ENCODE measurements around the gene LHX6. TPM values are rescaled to one million over a fixed set of nuclear protein-coding genes. Genes with fewer than 3 reads are reported as not detected.
A peak's percentile ranks its signal among the peaks of the same experiment; 100 is the strongest.

LHX6 gene
- total and polyA plus RNA-seq, 9 of the 15 experiments (the other 6 are each of a cell fraction or from before 2014, with no cell fraction given), result 2.8 to 16.3 (median 7.9) TPM

DNA sequence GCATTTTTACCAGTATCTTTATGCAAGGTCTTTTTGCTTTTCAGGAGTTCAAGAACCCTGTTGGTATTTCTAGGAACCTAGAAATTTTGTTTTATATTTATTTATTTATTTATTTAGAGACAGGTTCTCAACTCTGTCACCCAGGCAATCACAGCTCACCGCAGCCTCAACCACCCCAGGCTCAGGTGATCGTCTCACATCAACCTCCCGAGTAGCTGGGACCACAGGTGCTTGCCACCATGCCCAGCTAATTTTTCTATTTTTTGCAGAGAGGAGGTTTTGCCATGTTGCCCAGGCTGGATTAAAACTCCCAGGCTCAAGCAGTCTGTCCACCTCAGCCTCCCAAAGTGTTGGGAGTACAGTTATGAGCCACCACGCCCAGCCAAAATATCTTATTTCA lies 32.9 kb downstream of the LHX6 start:
- no TSS peak for BruUV-seq (replicated peaks)
- FAIRE-seq (no peak), ATAC-seq (no peak), DNase-seq (ENCODE audit: extremely low read depth in 1 of 4, low spot score in 3 of 4) (no peak)
- Histone ChIP-seq H3K27ac (ENCODE audit: extremely low read depth, low read depth, low read length) (no peak overlapping the region), H3K4me3 (no peak overlapping the region), H3K4me2 (ENCODE audit: insufficient read depth, low read length) (no peak overlapping the region), H3K9me3 (replicated peaks; ENCODE audit: control insufficient read depth, insufficient read depth, low read depth, low read length) (no peaks in the 10 kb centered on the region), H2AFZ (ENCODE audit: low read depth, low read length) (no peak overlapping the region), H3K36me3 (ENCODE audit: control insufficient read depth, insufficient read depth, low read length) (no peaks in the 10 kb centered on the region; the same call in 2 of the 3 replicates), H3K79me2 (ENCODE audit: control insufficient read depth, insufficient read depth, low read length) (no peaks in the 10 kb centered on the region), H3K27me3 (ENCODE audit: control insufficient read depth in 2 of 2, insufficient read depth in 2 of 2, low read length in 2 of 2) (no peaks in the 10 kb centered on the region), H3K9me1 (ENCODE audit: control insufficient read depth, insufficient read depth, low read length) (peaks cover 2% of the 10 kb centered on the region), H4K20me1 (replicated peaks; ENCODE audit: control insufficient read depth, insufficient read depth, low read length) (no peaks in the 10 kb centered on the region), H3K9ac (ENCODE audit: insufficient read depth in 1 of 2, low read depth in 2 of 2, low read length in 2 of 2) (no peak overlapping the region), H3K4me1 (replicated peaks in 1 of 2; ENCODE audit: control insufficient read depth in 2 of 2, insufficient read depth in 2 of 2, low read length in 2 of 2) (peaks cover 0 to 3% of the 10 kb centered on the region in 2 experiments; a peak in 2 of 5 replicates)
- ChIA-PET POLR2A (interaction anchor here (0.6 to 1.1 kb wide), 2 partner anchors 157 to 198 kb away, joined by 3 read pairs; no protein-coding TSS in a partner anchor), CTCF (ENCODE audit: low intra/inter-chr PET ratio) (no interaction called here)
- in situ Hi-C loops (cut with MboI), result no loop called here
- no peak for TF ChIP-seq SNIP1 (IDR thresholded peaks at IDR 0.05; ENCODE audit: low read depth)
- intact Hi-C loops (cut with micrococcal nuclease), result no loop called here
- WGBS (ENCODE audit: insufficient coverage, low coverage, missing lambda C conversion rate), result 77% methylated on average over 1 of the region's 4 CpGs

GRCh38 chr9:122193651-122194050 lies 35.1 kb downstream of the LHX6 start:
- peaks cover 0 to 6% of the 10 kb centered on the region in 2 experiments; a peak in 2 of 5 replicates for H3K4me1 ChIP-seq (replicated peaks in 1 of 2; ENCODE audit: control insufficient read depth in 2 of 2, insufficient read depth in 2 of 2, low read length in 2 of 2)
- H3K79me2 ChIP-seq (ENCODE audit: control insufficient read depth, insufficient read depth, low read length), result no peaks in the 10 kb centered on the region
- peaks cover 2% of the 10 kb centered on the region for H3K9me1 ChIP-seq (ENCODE audit: control insufficient read depth, insufficient read depth, low read length)
- 50% methylated on average over 6 of the region's 6 CpGs for WGBS (ENCODE audit: insufficient coverage, low coverage, missing lambda C conversion rate)
- H3K9ac ChIP-seq (ENCODE audit: insufficient read depth in 1 of 2, low read depth in 2 of 2, low read length in 2 of 2), result peak overlapping the region in 1 of 2 experiments; percentile 45; a peak in 1 of 4 replicates
- ATAC-seq (no peak), DNase-seq (ENCODE audit: extremely low read depth in 1 of 4, low spot score in 3 of 4) (no peak), FAIRE-seq (no peak)
- H3K27me3 ChIP-seq (ENCODE audit: control insufficient read depth in 2 of 2, insufficient read depth in 2 of 2, low read length in 2 of 2), result no peaks in the 10 kb centered on the region
- H3K4me3 ChIP-seq, result no peak overlapping the region
- H4K20me1 ChIP-seq (replicated peaks; ENCODE audit: control insufficient read depth, insufficient read depth, low read length), result no peaks in the 10 kb centered on the region
- no peak overlapping the region for H2AFZ ChIP-seq (ENCODE audit: low read depth, low read length)
- H3K4me2 ChIP-seq (ENCODE audit: insufficient read depth, low read length), result no peak overlapping the region
- in situ Hi-C loops (cut with MboI) (no loop called here), intact Hi-C loops (cut with micrococcal nuclease) (no loop called here)
- no peaks in the 10 kb centered on the region for H3K9me3 ChIP-seq (replicated peaks; ENCODE audit: control insufficient read depth, insufficient read depth, low read depth, low read length)
- BruUV-seq (replicated peaks), result no TSS peak
- no peaks in the 10 kb centered on the region for H3K36me3 ChIP-seq (ENCODE audit: control insufficient read depth, insufficient read depth, low read length)
- ChIA-PET CTCF (ENCODE audit: low intra/inter-chr PET ratio) (interaction anchor here (0.7 kb wide), 1 partner anchor 1637 kb away, joined by 3 read pairs; no protein-coding TSS in a partner anchor), POLR2A (no interaction called here)
- H3K27ac ChIP-seq (ENCODE audit: extremely low read depth, low read depth, low read length), result no peak overlapping the region
- no peak for TF ChIP-seq TRIM25 (IDR thresholded peaks at IDR 0.05; ENCODE audit: borderline replicate concordance)
- TF ChIP-seq MXI1 (IDR thresholded peaks at IDR 0.05; ENCODE audit: low read depth, low read length), result no peak
- TF ChIP-seq ZFP1 (CRISPR knock-in tag; IDR thresholded peaks at IDR 0.05), result no peak
- no peak for TF ChIP-seq THRAP3 (IDR thresholded peaks at IDR 0.05; ENCODE audit: borderline replicate concordance)
- no peak for TF ChIP-seq NR2C2 (CRISPR knock-in tag; IDR thresholded peaks at IDR 0.05)
- TF ChIP-seq NR2C2 (tag; IDR thresholded peaks at IDR 0.05), result no peak
- TF ChIP-seq E2F6 (IDR thresholded peaks at IDR 0.05; ENCODE audit: borderline replicate concordance in 1 of 2, extremely low read depth in 1 of 2, insufficient read depth in 1 of 2, insufficient read length in 1 of 2, low read depth in 1 of 2, low read length in 1 of 2, poor library complexity in 1 of 2, severe bottlenecking in 1 of 2), result no peak
- no peak for TF ChIP-seq TSC22D4 (tag; IDR thresholded peaks at IDR 0.05)
- TF ChIP-seq RNF219 (CRISPR knock-in tag; IDR thresholded peaks at IDR 0.05), result no peak
- TF ChIP-seq FUS (optimal IDR thresholded peaks at IDR 0.05; ENCODE audit: low read depth, low read length), result no peak

Measured in K562 (cell line).